HG03139 (cell line): ENCODE results near the gene RGS7.
"Not testable (repeated sequence)": the region's sequence is repeated elsewhere in the genome, so short reads cannot be mapped to it uniquely, and the experiment has no call there.

Experiments used
- ATAC-seq: cut with Tn5 transposase; IDR thresholded peaks from one replicate; pipeline ENCODE4 v1.9.1; 2021; ENCODE audit not compliant: unreplicated experiment

RGS7 gene

GRCh38 chr1:240743705-240744104, 613.3 kb downstream of the RGS7 start:
- no peak for ATAC-seq

- ATAC-seq: no peak
Measured at GRCh38 chr1:240739754-240740153, 617.3 kb downstream of the RGS7 start.

- no peak for ATAC-seq
Measured at GRCh38 chr1:240739139-240739538, 617.9 kb downstream of the RGS7 start.

GRCh38 chr1:240737766-240738265, 619.2 kb downstream of the RGS7 start:
- ATAC-seq: no peak

- ATAC-seq: no peak
Measured at GRCh38 chr1:240737298-240737697, 619.7 kb downstream of the RGS7 start.

GRCh38 chr1:240734705-240735104, 622.3 kb downstream of the RGS7 start:
- ATAC-seq: not testable (repeated sequence)

GRCh38 chr1:240734001-240734400, 623.0 kb downstream of the RGS7 start:
- ATAC-seq: no peak

GRCh38 chr1:240732390-240732789, 624.6 kb downstream of the RGS7 start:
- ATAC-seq: peak; percentile 83
